Endometrial microvascular endothelial cells (primary cell): ENCODE measurements around the gene INSM1. TPM values are rescaled to one million over a fixed set of nuclear protein-coding genes. Genes with fewer than 3 reads are reported as not detected.

Experiments used
- in situ Hi-C: cut with HindIII; loops from 2 replicates; pipeline ENCODE4 v1.10.0; 2017; ENCODE audit warnings: low sequenced_read_pairs, low pct_unique_long_range_greater_than_20kb; ENCODE audit errors: inconsistent ontology term
- total RNA-seq: library from RNA; depleted of rRNA; stranded (reverse); fragments of >200 nt; gene quantifications from one replicate; pipeline ENCODE4 v1.2.3, GENCODE V29; 2015; ENCODE audit errors: inconsistent ontology term

The INSM1 gene
- total RNA-seq, 1 donor from 2014 or later, result not detected

DNA sequence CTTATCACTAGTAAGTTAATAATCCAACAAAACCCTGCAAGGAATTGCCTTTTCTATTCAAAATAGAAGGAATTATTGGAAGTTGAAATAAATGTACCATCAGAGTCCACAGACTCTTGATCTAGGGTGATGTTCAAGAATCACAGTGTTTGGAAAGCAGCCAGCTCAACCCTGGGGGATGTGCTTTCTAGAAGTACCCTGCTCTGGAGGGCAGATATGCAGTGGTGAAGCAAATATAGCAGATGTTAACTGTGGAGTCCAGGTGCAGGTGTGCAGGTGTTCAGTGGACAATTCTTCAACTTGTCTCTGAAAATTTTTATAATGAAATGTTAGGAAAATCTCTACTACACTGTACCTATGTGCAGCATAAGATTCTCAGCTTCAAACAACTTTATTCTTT is 9.1 kb upstream of the INSM1 start:
- in situ Hi-C loops, result no loop called here

DNA sequence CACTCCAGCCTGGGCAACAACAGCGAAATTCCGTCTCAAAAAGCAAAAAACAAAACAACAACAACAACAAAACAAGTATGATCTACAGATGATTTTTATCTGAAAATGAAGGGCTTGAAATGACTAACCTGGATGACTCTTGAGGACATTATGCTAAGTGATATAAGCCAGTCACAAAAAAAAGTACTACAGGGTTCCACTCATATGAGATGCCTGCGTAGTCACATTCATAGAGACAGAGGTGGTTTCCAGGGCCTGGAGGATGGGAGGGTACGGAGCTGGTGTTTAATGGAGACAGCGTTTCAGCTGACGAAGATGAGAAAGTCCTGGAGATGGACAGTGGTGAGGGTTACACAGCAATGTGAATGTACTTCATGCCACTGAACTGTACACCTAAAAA is 8.3 kb upstream of the INSM1 start:
- in situ Hi-C loops, result no loop called here

DNA sequence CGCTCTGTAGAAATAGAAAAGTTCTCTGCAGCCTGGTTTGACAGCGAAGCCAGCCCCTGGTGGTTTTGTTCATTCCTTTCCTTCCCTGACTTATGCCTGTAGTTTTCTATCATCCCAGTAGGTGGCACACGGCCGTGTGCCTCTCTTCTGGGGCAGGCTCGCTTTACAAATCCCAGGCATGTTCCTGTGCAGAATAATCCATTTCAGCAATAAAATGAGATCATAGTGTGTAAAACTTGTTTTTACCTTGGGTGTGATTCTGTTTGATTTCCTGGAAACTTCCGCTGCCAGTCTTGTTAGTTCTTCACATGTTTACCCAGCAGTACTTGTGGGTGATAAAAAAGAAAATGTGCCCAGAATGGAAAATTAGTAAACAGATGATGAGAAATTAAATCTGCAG is 7.4 kb upstream of the INSM1 start:
- in situ Hi-C loops, result no loop called here

DNA sequence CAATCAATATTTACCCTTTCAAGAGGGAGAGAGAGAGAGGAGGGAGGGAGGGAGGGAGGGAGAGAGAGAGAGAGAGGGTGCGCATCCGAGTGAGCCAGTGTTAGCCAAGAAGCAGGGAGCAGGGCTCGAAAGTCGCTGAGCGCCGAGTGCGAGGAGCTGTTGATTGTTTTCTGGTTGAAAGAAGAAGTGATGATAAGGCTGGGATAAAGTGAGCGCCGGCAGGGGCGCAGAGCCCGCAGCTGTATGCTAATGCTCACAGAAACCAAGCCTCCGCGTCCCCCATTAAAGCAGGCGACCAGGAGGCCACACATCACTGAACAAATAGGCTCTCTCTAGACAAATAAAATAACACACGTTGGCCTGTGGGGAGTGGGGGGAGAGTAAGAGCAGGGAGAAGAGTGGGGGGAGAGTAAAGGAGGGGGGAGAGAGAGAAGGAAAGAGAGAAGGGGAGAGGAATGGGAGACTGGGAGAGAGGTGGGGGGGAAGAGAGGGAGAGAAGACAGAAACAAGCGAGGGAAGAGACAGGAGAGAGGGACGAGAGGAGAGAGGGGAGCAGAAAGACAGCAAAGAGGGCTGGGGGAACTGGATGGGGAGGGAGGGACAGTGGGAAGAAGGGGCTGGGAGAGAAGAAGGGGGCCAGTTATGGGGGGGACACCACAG is 5.0 kb upstream of the INSM1 start:
- in situ Hi-C loops, result no loop called here

DNA sequence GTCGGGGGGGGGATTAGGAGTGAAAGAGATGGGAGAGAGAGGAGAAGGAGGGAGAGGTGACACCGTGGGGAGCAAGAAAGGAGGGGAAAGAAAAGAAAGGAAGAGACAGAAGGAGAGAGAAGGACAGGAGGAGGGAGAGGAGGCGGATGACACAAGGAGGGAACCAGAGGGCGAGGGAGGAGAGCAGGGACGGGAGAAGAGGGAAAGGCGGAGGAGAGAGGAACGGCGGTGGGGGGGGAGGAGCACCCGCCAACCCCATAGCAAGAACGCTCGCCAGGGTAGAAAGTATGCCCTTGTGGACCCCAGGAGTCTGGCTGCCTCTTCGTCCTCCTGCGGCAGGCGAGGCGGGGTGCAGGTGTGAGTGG is 4.5 kb upstream of the INSM1 start:
- in situ Hi-C loops, result no loop called here

DNA sequence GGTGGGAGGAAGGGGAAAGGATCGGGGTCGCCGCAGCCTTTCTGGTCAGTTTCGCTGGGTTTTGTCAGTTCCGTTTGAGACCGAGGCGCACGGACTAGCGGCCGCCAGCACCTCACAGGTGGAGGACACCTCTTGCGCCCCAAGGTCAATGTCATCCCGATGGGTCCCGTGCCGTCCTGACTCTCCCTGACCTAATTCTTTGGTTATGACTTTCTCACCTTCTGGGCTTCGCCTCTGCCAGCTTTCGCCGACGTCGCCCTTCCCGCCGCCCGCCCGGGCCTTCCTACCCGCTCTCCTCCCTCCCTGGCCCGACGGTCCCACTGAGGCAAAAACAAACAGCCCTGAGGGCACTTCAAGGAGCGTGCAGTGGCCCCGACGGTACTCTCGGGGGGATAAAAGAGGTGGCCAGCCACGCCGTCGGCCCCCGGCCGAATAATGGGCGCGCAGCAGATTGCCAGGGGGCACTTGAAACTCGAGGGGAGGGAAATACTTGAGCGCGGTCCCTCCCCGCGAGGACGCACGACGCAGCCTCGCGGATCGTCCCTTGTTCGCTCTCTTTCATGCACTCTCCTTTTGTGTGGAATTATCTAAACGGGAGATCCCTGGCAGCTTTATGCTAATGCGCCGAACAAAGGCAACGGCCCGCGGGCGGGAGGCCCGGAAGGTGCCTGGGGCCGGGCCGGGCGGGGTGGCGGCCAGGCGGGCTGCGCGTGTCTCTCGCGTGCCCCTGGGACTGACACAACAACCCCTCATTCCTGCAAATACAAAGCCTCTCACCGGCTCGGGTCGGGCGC is 3.9 kb upstream of the INSM1 start:
- in situ Hi-C loops, result no loop called here

DNA sequence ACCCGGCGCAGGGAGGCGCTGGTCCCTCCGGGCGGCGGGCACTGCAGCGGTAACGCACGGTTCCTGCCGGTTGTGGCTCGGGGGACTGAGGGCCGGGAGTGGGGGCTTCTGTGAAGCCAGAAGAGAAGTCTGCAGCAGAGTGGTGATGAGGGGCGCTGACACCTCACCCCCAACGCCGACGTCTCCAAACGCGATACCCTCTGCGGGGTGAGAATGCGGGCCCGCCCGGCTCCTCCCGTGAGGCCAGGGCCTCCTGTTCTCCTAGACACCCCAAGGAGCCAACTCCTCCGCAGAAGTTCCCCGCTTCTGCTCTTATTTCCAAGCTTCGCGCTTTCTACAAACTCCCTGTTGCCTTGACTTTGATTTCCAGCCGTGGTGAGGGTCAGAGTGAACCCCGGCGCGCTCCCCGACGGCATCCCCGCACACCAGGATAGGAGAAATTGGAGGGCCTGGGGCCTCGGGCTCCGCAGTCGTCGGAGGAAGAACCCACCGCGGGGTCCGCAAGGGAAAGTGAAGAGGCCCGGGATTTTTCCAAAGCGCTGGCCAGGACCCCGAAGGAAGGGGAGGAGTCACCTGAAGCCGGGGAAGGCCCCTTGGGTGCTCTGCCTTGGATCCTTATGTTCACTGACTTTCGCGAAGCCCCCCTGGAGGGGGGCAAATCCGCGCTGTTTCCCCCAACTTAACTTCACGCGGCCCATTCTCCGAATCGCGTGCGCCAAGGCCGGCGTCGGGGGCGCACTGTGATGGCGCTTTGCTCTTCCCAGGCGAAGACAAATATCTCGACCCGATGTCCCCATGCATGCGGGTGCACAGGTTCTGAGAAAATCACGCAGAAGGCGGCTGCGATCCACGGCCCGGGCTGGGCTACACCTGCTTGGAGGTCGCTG is 3.1 kb upstream of the INSM1 start:
- in situ Hi-C loops, result no loop called here

DNA sequence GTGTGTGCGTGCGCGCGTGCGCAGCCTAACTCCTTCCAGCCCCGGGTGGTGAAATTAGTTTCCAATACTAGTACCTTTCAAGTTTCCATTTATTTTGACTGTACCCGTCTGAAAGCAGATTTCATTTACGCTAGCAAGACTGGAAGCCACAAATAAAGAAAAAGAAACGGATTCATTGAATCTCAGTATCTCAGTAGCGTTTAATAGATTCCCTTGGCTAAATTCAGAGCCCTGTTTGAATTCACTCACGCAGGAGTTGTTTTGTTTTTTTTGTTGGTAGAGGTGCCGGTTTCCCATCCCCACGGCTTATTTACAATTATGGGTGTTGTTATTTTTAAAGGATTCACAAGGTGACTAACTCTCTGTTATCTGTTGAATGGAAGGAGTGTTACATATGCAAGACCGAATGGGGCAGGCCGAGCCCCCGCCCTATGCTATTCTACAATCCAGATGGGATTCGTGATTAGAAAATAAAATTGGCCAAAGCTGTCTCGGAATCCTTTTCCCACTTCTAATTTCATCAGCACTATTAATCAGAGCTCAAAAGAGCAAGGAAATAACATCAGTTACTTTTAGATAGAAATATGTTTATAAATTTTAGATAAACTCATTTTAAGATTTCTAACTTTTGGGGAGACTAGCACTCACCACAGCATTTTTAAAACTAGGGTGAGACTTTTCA is 2.3 kb upstream of the INSM1 start:
- in situ Hi-C loops, result no loop called here

DNA sequence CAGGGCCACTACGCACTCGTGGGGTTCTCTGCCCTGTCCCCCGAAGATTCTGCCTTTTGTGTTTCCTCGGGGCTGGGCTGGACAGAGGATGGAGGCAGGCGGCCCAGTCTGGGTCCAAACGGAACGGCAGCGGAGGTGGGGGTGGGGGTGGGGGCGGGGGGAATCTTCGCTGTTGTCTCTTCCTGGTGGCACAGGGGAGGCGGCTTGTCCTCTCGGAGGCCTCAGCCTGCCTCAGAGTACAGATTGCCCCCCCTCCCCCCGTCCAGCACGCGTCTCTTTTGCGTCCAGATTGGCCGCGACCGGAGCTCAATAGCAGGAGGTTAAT is 1.4 kb upstream of the INSM1 start:
- in situ Hi-C loops, result no loop called here

DNA sequence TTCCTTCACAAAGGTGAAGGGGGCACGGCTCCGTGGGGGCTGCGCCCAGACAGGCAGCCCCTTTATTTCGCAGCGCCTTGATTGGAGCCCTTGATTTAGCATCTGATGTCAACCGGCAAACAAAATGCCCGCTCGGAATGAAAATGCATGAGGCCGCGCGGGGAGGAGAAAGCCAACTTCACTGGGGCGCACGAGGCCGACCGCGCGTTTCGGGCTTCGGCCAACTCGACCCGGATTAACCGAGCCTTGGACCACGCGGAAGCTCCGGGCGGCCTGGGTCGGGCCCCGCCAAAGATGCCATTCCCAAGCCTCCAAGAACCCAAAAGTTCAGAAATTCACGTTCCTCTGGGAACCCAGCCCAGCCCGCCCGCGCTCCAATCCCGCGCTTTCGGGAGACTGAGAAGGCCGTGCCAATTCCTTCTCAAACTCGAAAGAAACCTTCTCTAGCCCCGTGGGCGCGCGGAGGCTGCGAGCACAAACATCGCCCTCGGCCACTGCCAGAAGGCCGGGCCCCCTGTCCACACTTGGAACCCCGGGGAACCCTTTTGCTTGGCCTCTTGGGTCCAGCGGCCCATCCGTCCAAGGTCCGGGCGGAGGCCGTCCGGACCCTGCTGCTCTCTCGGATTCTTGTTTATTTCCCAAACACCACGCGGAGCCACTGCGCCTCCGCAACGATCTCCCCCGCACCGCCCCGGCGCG is 879 bp upstream of the INSM1 start:
- in situ Hi-C loops, result no loop called here

DNA sequence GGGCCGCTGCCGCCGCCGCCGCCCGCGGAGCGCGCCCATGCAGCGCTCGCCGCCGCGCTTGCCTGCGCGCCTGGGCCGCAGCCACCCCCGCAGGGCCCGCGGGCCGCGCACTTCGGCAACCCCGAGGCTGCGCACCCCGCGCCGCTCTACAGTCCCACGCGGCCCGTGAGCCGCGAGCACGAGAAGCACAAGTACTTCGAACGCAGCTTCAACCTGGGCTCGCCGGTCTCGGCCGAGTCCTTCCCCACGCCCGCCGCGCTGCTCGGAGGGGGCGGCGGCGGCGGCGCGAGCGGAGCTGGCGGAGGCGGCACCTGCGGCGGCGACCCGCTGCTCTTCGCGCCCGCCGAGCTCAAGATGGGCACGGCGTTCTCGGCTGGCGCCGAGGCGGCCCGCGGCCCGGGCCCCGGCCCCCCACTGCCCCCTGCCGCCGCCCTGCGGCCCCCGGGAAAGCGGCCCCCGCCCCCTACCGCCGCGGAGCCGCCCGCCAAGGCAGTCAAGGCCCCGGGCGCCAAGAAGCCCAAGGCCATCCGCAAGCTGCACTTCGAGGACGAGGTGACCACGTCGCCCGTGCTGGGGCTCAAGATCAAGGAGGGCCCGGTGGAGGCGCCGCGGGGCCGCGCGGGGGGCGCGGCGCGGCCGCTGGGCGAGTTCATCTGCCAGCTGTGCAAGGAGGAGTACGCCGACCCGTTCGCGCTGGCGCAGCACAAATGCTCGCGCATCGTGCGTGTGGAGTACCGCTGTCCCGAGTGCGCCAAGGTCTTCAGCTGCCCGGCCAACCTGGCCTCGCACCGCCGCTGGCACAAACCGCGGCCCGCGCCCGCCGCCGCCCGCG is 730 bp downstream of the INSM1 start:
- in situ Hi-C loops, result no loop called here

DNA sequence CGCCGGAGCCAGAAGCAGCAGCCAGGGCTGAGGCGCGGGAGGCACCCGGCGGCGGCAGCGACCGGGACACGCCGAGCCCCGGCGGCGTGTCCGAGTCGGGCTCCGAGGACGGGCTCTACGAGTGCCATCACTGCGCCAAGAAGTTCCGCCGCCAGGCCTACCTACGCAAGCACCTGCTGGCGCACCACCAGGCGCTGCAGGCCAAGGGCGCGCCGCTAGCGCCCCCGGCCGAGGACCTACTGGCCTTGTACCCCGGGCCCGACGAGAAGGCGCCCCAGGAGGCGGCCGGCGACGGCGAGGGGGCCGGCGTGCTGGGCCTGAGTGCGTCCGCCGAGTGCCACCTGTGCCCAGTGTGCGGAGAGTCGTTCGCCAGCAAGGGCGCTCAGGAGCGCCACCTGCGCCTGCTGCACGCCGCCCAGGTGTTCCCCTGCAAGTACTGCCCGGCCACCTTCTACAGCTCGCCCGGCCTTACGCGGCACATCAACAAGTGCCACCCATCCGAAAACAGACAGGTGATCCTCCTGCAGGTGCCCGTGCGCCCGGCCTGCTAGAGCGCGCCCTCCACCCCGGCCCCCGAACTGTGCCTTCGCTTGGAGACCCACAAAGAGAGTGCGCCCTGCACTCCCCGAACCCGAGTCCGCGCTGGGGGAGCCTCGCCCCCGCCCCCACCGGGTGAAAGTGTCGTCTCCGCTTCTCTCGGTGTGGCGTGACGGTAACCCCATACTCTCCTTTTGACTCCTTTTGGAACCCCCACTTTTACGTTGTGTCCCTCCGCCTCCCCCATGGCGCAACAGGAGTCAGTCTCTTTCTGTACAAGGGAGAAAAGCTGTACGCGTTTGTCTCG is 1.6 kb downstream of the INSM1 start:
- in situ Hi-C loops, result no loop called here

DNA sequence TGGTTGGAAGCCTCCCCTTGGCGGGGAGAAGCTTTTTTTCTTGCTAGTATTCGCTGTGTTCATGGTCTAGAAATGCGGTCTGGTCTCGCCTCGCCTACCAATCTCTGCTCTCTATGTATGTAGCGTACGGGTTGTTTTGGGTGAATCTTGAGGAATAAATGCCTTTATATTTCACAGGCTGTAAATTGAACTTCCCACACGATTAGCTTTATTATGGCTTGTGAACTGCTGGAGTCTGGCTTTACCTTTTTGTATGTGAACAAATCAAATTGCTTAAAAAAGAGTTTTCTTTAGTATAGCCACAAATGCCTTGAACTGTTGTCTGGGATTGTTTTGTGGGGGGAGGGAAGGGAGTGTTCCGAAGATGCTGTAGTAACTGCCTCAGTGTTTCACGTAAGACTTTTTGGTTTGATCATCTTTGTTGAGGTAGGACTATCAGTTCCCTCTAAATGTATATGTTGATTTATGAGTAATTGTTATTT is 2.2 kb downstream of the INSM1 start:
- in situ Hi-C loops, result no loop called here

DNA sequence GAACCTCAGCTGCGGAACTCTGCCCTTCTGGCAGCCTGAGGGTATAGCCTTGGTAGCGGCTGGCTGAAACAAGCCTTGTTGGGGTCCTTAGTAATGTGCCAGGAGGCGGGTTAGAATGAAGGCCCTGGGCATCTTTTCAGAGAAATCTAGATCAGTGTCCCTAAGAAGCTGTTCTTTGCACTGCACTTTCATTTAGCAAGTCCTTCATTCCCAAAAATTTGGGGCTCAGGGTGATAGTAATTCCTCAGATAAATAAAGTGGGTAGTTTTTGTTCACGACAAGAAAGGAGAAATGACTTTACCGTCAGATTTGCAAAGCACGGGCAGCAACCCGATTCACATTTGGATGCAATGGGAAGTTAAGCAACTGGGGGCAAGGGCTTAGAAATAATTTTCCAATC is 3.2 kb downstream of the INSM1 start:
- in situ Hi-C loops, result no loop called here

DNA sequence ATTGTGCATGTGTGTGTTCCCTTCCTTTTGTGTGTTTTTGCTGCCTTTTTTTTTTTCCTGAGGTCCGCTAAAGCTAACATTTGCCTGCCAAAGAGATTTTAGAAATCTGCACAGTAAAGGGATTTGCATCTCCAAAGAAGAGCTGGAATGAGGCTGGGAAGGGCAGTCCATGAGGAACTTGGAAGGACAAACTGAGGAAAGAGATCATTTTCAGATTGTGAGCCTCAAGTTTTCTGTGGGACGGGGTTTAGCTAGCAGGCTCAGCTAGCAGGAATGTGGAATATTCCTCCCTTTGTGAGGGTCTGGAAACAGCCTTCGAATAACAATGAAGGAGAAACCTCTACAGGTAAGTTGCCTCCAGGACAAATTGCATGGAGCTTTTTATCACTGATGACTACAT is 3.8 kb downstream of the INSM1 start:
- in situ Hi-C loops, result no loop called here

DNA sequence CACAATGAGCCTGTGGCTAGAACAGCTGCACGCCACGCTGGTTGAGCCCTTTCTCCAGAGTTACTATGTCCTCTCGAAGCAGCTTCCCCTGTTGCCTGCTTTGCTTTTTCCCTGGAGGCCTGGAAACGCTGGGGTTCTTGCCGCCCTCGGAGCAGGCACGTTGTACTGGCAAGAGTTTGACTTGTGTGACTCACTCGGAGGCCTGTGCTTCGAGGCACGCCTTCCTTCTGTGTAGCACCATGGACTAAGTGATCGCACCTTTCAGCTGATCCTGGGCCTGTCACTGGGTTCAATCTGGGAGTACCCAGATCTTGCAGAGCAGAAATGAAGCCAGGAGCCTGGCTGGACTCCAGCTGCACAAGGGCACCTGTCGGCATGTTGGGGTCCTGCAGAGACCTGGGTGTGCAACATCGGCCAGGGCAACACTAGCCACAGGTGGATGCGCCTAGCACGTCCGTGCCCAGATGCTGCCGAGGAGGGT is 5.2 kb downstream of the INSM1 start:
- in situ Hi-C loops, result no loop called here

DNA sequence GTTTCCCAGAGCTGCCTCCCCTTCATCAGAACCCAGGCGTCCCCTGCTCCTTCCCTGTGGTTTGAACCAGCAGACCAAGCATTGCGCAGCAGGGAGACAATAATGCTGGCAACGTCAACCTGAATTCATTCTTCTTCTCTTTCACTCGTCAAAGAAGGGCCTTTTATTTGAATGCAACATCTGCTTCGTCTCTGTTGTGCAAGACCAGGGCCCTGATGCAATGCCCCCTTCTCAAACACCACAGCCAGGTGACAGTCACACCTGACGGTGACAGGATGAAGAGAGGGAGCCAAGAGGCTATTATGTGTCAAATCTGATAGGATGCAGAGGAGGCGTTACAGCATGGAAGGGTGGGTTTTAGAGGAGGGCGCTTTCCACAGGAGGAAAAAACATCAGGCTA is 8.0 kb downstream of the INSM1 start:
- in situ Hi-C loops, result no loop called here
